ENCODE data around the gene TXNIP.

The TXNIP gene

GRCh38 chr1:145997016-145997717 lies 788 bp upstream of the TXNIP start:
- DNase-seq, result peak in 2 of 3 experiments; percentile 26 to 38
- Mint-ChIP-seq H3K27ac (peak overlapping the region; percentile 93 to 99), H3K4me3 (peak overlapping the region; percentile 93 to 99), H3K27me3 (no peaks in the 10 kb centered on the region), H3K9me3 (no peaks in the 10 kb centered on the region), H3K4me1 (ENCODE audit: low read depth in 2 of 2) (peaks cover 59 to 69% of the 10 kb centered on the region in 2 donors), H3K36me3 (ENCODE audit: insufficient read depth) (peaks cover 55% of the 10 kb centered on the region)
- peak; percentile 44 for ATAC-seq (replicated peaks)

- Mint-ChIP-seq H3K4me3 (peak overlapping the region; percentile 93 to 99), H3K4me1 (ENCODE audit: low read depth in 2 of 2) (peaks cover 61 to 72% of the 10 kb centered on the region in 2 donors), H3K9me3 (no peaks in the 10 kb centered on the region), H3K36me3 (ENCODE audit: insufficient read depth) (peaks cover 61% of the 10 kb centered on the region), H3K27ac (peak overlapping the region; percentile 93 to 99), H3K27me3 (no peaks in the 10 kb centered on the region)
- DNase-seq (no peak), ATAC-seq (replicated peaks) (no peak)
Measured at GRCh38 chr1:145995964-145996432, 381 bp downstream of the TXNIP start.

- H3K36me3 Mint-ChIP-seq (ENCODE audit: insufficient read depth), result peaks cover 59% of the 10 kb centered on the region
- no peaks in the 10 kb centered on the region for H3K9me3 Mint-ChIP-seq
- peaks cover 63 to 72% of the 10 kb centered on the region in 2 donors for H3K4me1 Mint-ChIP-seq (ENCODE audit: low read depth in 2 of 2)
- no peak for ATAC-seq (replicated peaks)
- no peak for DNase-seq
- peak overlapping the region; percentile 93 to 99 for H3K27ac Mint-ChIP-seq
- peak overlapping the region; percentile 93 to 99 for H3K4me3 Mint-ChIP-seq
- H3K27me3 Mint-ChIP-seq, result no peaks in the 10 kb centered on the region
Measured at GRCh38 chr1:145995148-145995881, 1.1 kb downstream of the TXNIP start.

- no peaks in the 10 kb centered on the region for H3K27me3 Mint-ChIP-seq
- H3K4me3 Mint-ChIP-seq, result peak overlapping the region; percentile 93 to 99
- H3K4me1 Mint-ChIP-seq (ENCODE audit: low read depth in 2 of 2), result peaks cover 59 to 69% of the 10 kb centered on the region in 2 donors
- DNase-seq (no peak), ATAC-seq (replicated peaks) (no peak)
- no peaks in the 10 kb centered on the region for H3K9me3 Mint-ChIP-seq
- peak overlapping the region; percentile 93 to 99 for H3K27ac Mint-ChIP-seq
- H3K36me3 Mint-ChIP-seq (ENCODE audit: insufficient read depth), result peaks cover 59% of the 10 kb centered on the region
Measured at GRCh38 chr1:145994391-145995120, 1.8 kb downstream of the TXNIP start.

- peak overlapping the region; percentile 93 to 99 for H3K4me3 Mint-ChIP-seq
- no peak for ATAC-seq (replicated peaks)
- H3K4me1 Mint-ChIP-seq (ENCODE audit: low read depth in 2 of 2), result peaks cover 53 to 64% of the 10 kb centered on the region in 2 donors
- peak overlapping the region; percentile 93 to 99 for H3K27ac Mint-ChIP-seq
- no peak for DNase-seq
- H3K9me3 Mint-ChIP-seq, result no peaks in the 10 kb centered on the region
- no peaks in the 10 kb centered on the region for H3K27me3 Mint-ChIP-seq
- H3K36me3 Mint-ChIP-seq (ENCODE audit: insufficient read depth), result peaks cover 59% of the 10 kb centered on the region
Measured at GRCh38 chr1:145993618-145994390, 2.6 kb downstream of the TXNIP start.

GRCh38 chr1:145992958-145993617 lies 3.3 kb downstream of the TXNIP start:
- DNase-seq, result no peak
- no peaks in the 10 kb centered on the region for H3K9me3 Mint-ChIP-seq
- H3K4me1 Mint-ChIP-seq (ENCODE audit: low read depth in 2 of 2), result peaks cover 50 to 62% of the 10 kb centered on the region in 2 donors
- H3K4me3 Mint-ChIP-seq, result peak overlapping the region; percentile 93 to 99
- H3K27ac Mint-ChIP-seq, result peak overlapping the region; percentile 93 to 99
- no peak for ATAC-seq (replicated peaks)
- H3K36me3 Mint-ChIP-seq (ENCODE audit: insufficient read depth), result peaks cover 59% of the 10 kb centered on the region
- H3K27me3 Mint-ChIP-seq, result no peaks in the 10 kb centered on the region

- no peaks in the 10 kb centered on the region for H3K27me3 Mint-ChIP-seq
Measured at GRCh38 chr1:145992502-145992936, 3.9 kb downstream of the TXNIP start.

GRCh38 chr1:145991735-145992412 lies 4.5 kb downstream of the TXNIP start:
- no peaks in the 10 kb centered on the region for H3K9me3 Mint-ChIP-seq
- H3K4me3 Mint-ChIP-seq, result peak overlapping the region; percentile 93 to 99
- H3K27me3 Mint-ChIP-seq, result no peaks in the 10 kb centered on the region
- peak overlapping the region; percentile 93 to 99 for H3K27ac Mint-ChIP-seq
- peaks cover 59% of the 10 kb centered on the region for H3K36me3 Mint-ChIP-seq (ENCODE audit: insufficient read depth)
- H3K4me1 Mint-ChIP-seq (ENCODE audit: low read depth in 2 of 2), result peaks cover 39 to 56% of the 10 kb centered on the region in 2 donors
- no peak for DNase-seq
- no peak for ATAC-seq (replicated peaks)

More at GRCh38 chr1:145992502-145992936, 3.9 kb downstream of the TXNIP start:
- Mint-ChIP-seq H3K4me3 (peak overlapping the region; percentile 93 to 99), H3K36me3 (ENCODE audit: insufficient read depth) (peaks cover 60% of the 10 kb centered on the region), H3K9me3 (no peaks in the 10 kb centered on the region), H3K4me1 (ENCODE audit: low read depth in 2 of 2) (peaks cover 45 to 60% of the 10 kb centered on the region in 2 donors), H3K27ac (peak overlapping the region; percentile 93 to 99)
- ATAC-seq (replicated peaks) (no peak), DNase-seq (no peak)

GRCh38 chr1:145990249-145990855 lies 6.0 kb downstream of the TXNIP start:
- H3K9me3 Mint-ChIP-seq, result no peaks in the 10 kb centered on the region
- no peaks in the 10 kb centered on the region for H3K27me3 Mint-ChIP-seq
- peak overlapping the region in 1 of 2 donors; percentile 99 for H3K27ac Mint-ChIP-seq
- DNase-seq, result no peak
- H3K36me3 Mint-ChIP-seq (ENCODE audit: insufficient read depth), result peaks cover 46% of the 10 kb centered on the region
- peak; percentile 16 for ATAC-seq (replicated peaks)
- peaks cover 42 to 61% of the 10 kb centered on the region in 2 donors for H3K4me1 Mint-ChIP-seq (ENCODE audit: low read depth in 2 of 2)
- H3K4me3 Mint-ChIP-seq, result no peak overlapping the region

GRCh38 chr1:145988773-145989172 lies 7.6 kb downstream of the TXNIP start:
- H3K27me3 Mint-ChIP-seq, result no peaks in the 10 kb centered on the region
- DNase-seq (no peak), ATAC-seq (replicated peaks) (peak; percentile 30)
- H3K4me3 Mint-ChIP-seq, result no peak overlapping the region
- peaks cover 30% of the 10 kb centered on the region for H3K36me3 Mint-ChIP-seq (ENCODE audit: insufficient read depth)
- peaks cover 49 to 66% of the 10 kb centered on the region in 2 donors for H3K4me1 Mint-ChIP-seq (ENCODE audit: low read depth in 2 of 2)
- H3K27ac Mint-ChIP-seq, result peak overlapping the region; percentile 23 to 55
- no peaks in the 10 kb centered on the region for H3K9me3 Mint-ChIP-seq

- H3K4me1 Mint-ChIP-seq (ENCODE audit: low read depth in 2 of 2), result peaks cover 51 to 69% of the 10 kb centered on the region in 2 donors
- ATAC-seq (replicated peaks) (no peak), DNase-seq (no peak)
- H3K27ac Mint-ChIP-seq, result peak overlapping the region in 1 of 2 donors; percentile 70
- H3K27me3 Mint-ChIP-seq, result no peaks in the 10 kb centered on the region
- no peak overlapping the region for H3K4me3 Mint-ChIP-seq
- H3K36me3 Mint-ChIP-seq (ENCODE audit: insufficient read depth), result peaks cover 21% of the 10 kb centered on the region
- H3K9me3 Mint-ChIP-seq, result no peaks in the 10 kb centered on the region
Measured at GRCh38 chr1:145987926-145988325, 8.5 kb downstream of the TXNIP start.

All from effector memory CD8-positive, alpha-beta T cell (primary cell).